Mucosa of descending colon (tissue), 3 donors: Measurements from ENCODE around the gene CHN2. TPM values are rescaled to one million over a fixed set of nuclear protein-coding genes. Genes with fewer than 3 reads are reported as not detected.

Experiments
- ATAC-seq: fragments of 200-7000 bp; cut with Tn5 transposase; one replicate; pipeline ENCODE4 v1.9.1; 2020; ENCODE audit warnings: mild to moderate bottlenecking, moderate library complexity
- DNase-seq, 3 donors: peaks; one replicate each; pipeline ENCODE4 v3.0.0-alpha.2; 2020
- H3K36me3 ChIP-seq: fragments of 200-600 bp; one replicate; pipeline ENCODE4 v1.8.0; 2021; ENCODE audit warnings: low read depth, mild to moderate bottlenecking
- H3K4me1 ChIP-seq: fragments of 200-600 bp; one replicate; pipeline ENCODE4 v1.8.0; 2021; ENCODE audit warnings: low read depth, mild to moderate bottlenecking
- H3K4me3 ChIP-seq: fragments of 200-600 bp; one replicate; pipeline ENCODE4 v1.8.0; 2021; ENCODE audit warnings: mild to moderate bottlenecking
- H3K9me3 ChIP-seq: fragments of 200-600 bp; one replicate; pipeline ENCODE4 v1.8.0; 2021; ENCODE audit warnings: mild to moderate bottlenecking
- CTCF ChIP-seq: fragments of 200-600 bp; IDR thresholded peaks from one replicate; pipeline ENCODE4 v1.8.0; 2022; ENCODE audit warnings: antibody characterized with exemption, mild to moderate bottlenecking
- intact Hi-C, 2 donors: fragments of 100-400 bp; cut with DNase I in 1 of 2; cut with micrococcal nuclease in 1 of 2; formaldehyde crosslinking; loops; one replicate each; pipeline versions ENCODE4 v1.11.0 to v1.11.1; 2022; cut with DNase I, micrococcal nuclease
- total RNA-seq, 3 donors: library from RNA; stranded (reverse); fragmentation: NEBNext Ultra II Directional in 2 of 3; extraction: Animal tissue kit (Norgen Biotek cat#: 25700) in 2 of 3; gene quantifications; one replicate each; pipeline versions ENCODE4 v1.2.1 to v1.2.4, GENCODE V29; 2021 to 2023
- donor health status: DM: no; HTN: no; CAD: no; lungs with moderate emphysema.
- donor health status: DM: no; HTN: no; CAD: no.
- donor health status: DM: no; HTN: yes; CAD: no.

The CHN2 gene
- total RNA-seq, 3 donors from 2014 or later = 18.7 to 41.5 (median 27.6) TPM

- TF ChIP-seq CTCF = no peak
- no peaks in the 10 kb centered on the region for H3K36me3 ChIP-seq
- no peak overlapping the region for H3K4me3 ChIP-seq
- intact Hi-C loops = no loop called here
- H3K9me3 ChIP-seq = no peaks in the 10 kb centered on the region
- ATAC-seq (no peak), DNase-seq (no peak)
- H3K4me1 ChIP-seq = peaks cover 24% of the 10 kb centered on the region
Measured at GRCh38 chr7:29328811-29329210, 134.2 kb downstream of the CHN2 start.

- no peaks in the 10 kb centered on the region for H3K36me3 ChIP-seq
- intact Hi-C loops = no loop called here
- TF ChIP-seq CTCF = no peak
- H3K4me1 ChIP-seq = peaks cover 24% of the 10 kb centered on the region
- H3K9me3 ChIP-seq = no peaks in the 10 kb centered on the region
- H3K4me3 ChIP-seq = no peak overlapping the region
- ATAC-seq = no peak
- no peak for DNase-seq
Measured at GRCh38 chr7:29329686-29330085, 135.1 kb downstream of the CHN2 start.

GRCh38 chr7:29330136-29330535 lies 135.6 kb downstream of the CHN2 start:
- no peaks in the 10 kb centered on the region for H3K36me3 ChIP-seq
- H3K4me1 ChIP-seq = peaks cover 24% of the 10 kb centered on the region
- no peak for TF ChIP-seq CTCF
- ATAC-seq = no peak
- intact Hi-C loops = no loop called here
- no peaks in the 10 kb centered on the region for H3K9me3 ChIP-seq
- no peak overlapping the region for H3K4me3 ChIP-seq
- no peak for DNase-seq

GRCh38 chr7:29331163-29331562 lies 136.6 kb downstream of the CHN2 start:
- Histone ChIP-seq H3K36me3 (no peaks in the 10 kb centered on the region), H3K9me3 (no peaks in the 10 kb centered on the region), H3K4me1 (peaks cover 21% of the 10 kb centered on the region), H3K4me3 (no peak overlapping the region)
- intact Hi-C loops = no loop called here
- DNase-seq (no peak), ATAC-seq (no peak)
- TF ChIP-seq CTCF = no peak

GRCh38 chr7:29332042-29332811 lies 137.7 kb downstream of the CHN2 start:
- peaks cover 23% of the 10 kb centered on the region for H3K4me1 ChIP-seq
- no peaks in the 10 kb centered on the region for H3K36me3 ChIP-seq
- DNase-seq = no peak
- no peaks in the 10 kb centered on the region for H3K9me3 ChIP-seq
- no peak for TF ChIP-seq CTCF
- intact Hi-C loops = no loop called here
- no peak overlapping the region for H3K4me3 ChIP-seq
- no peak for ATAC-seq
